ENCODE results near the gene PAK5.

Gene PAK5

GRCh38 chr20:9800421-9800820, 38.5 kb downstream of the PAK5 start:
- no peak overlapping the region for H3K9ac ChIP-seq (ENCODE audit: low read length)
- H2AFZ ChIP-seq (ENCODE audit: low read depth, low read length, severe bottlenecking), result no peak overlapping the region
- no peak overlapping the region for H3K4me2 ChIP-seq (ENCODE audit: low read depth, low read length, poor library complexity, severe bottlenecking)
- H3K9me3 ChIP-seq (ENCODE audit: insufficient read depth, low read length), result no peaks in the 10 kb centered on the region
- no peaks in the 10 kb centered on the region for H3K9me2 ChIP-seq (replicated peaks; ENCODE audit: insufficient read depth, low read length)
- H3K27me3 ChIP-seq (ENCODE audit: low read length), result no peaks in the 10 kb centered on the region
- H3K27ac ChIP-seq (ENCODE audit: low read depth, low read length), result no peak overlapping the region
- H3F3A ChIP-seq (ENCODE audit: insufficient read depth), result no peaks in the 10 kb centered on the region
- H3K79me2 ChIP-seq (ENCODE audit: insufficient read depth, low read length), result no peaks in the 10 kb centered on the region
- TF ChIP-seq, protein P1, sequence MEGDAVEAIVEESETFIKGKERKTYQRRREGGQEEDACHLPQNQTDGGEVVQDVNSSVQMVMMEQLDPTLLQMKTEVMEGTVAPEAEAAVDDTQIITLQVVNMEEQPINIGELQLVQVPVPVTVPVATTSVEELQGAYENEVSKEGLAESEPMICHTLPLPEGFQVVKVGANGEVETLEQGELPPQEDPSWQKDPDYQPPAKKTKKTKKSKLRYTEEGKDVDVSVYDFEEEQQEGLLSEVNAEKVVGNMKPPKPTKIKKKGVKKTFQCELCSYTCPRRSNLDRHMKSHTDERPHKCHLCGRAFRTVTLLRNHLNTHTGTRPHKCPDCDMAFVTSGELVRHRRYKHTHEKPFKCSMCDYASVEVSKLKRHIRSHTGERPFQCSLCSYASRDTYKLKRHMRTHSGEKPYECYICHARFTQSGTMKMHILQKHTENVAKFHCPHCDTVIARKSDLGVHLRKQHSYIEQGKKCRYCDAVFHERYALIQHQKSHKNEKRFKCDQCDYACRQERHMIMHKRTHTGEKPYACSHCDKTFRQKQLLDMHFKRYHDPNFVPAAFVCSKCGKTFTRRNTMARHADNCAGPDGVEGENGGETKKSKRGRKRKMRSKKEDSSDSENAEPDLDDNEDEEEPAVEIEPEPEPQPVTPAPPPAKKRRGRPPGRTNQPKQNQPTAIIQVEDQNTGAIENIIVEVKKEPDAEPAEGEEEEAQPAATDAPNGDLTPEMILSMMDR (IDR thresholded peaks at IDR 0.05; ENCODE audit: insufficient read depth, low read length, poor library complexity, severe bottlenecking), result no peak
- no peak for TF ChIP-seq EZH2phosphoT487 (conservative IDR thresholded peaks at IDR 0.05; ENCODE audit: low read length)
- no peaks in the 10 kb centered on the region for H3K36me3 ChIP-seq (ENCODE audit: low read length)
- no peak overlapping the region for H3K4me3 ChIP-seq (ENCODE audit: insufficient read depth, low read length, poor library complexity, severe bottlenecking)
- no peaks in the 10 kb centered on the region for H4K20me1 ChIP-seq (ENCODE audit: low read depth, low read length)

DNA sequence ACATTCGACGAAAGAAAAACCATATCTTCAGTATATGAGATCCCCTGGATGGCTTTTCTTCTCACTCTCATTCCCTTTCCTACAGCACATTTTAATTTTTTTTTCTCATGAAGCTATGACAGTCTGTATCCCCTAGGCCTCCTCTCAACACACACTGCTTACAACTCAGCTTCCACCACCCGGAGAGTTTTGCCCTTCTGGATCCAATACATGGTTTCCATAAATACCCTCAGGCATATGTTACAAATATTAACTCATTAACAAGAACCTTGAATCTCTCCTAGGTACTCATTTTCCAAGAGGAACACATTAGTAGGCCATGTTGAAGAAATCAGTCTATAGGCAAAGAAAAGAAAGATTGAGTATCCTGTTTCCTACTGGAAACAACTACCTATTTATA, 44.0 kb downstream of the PAK5 start:
- Histone ChIP-seq H3K79me2 (ENCODE audit: insufficient read depth, low read length) (no peaks in the 10 kb centered on the region), H4K20me1 (ENCODE audit: low read depth, low read length) (no peaks in the 10 kb centered on the region), H3K36me3 (ENCODE audit: low read length) (no peaks in the 10 kb centered on the region), H2AFZ (ENCODE audit: low read depth, low read length, severe bottlenecking) (no peak overlapping the region), H3K27me3 (ENCODE audit: low read length) (no peaks in the 10 kb centered on the region), H3K4me3 (ENCODE audit: insufficient read depth, low read length, poor library complexity, severe bottlenecking) (no peak overlapping the region), H3K4me2 (ENCODE audit: low read depth, low read length, poor library complexity, severe bottlenecking) (no peak overlapping the region), H3K9me3 (ENCODE audit: insufficient read depth, low read length) (no peaks in the 10 kb centered on the region), H3F3A (ENCODE audit: insufficient read depth) (no peaks in the 10 kb centered on the region), H3K9me2 (replicated peaks; ENCODE audit: insufficient read depth, low read length) (no peaks in the 10 kb centered on the region), H3K9ac (ENCODE audit: low read length) (no peak overlapping the region), H3K27ac (ENCODE audit: low read depth, low read length) (no peak overlapping the region)
- TF ChIP-seq, protein P1 (IDR thresholded peaks at IDR 0.05; ENCODE audit: insufficient read depth, low read length, poor library complexity, severe bottlenecking), result no peak
- TF ChIP-seq EZH2phosphoT487 (conservative IDR thresholded peaks at IDR 0.05; ENCODE audit: low read length), result no peak

- no peaks in the 10 kb centered on the region for H4K20me1 ChIP-seq (ENCODE audit: low read depth, low read length)
- no peaks in the 10 kb centered on the region for H3K9me2 ChIP-seq (replicated peaks; ENCODE audit: insufficient read depth, low read length)
- no peaks in the 10 kb centered on the region for H3K9me3 ChIP-seq (ENCODE audit: insufficient read depth, low read length)
- H3K27me3 ChIP-seq (ENCODE audit: low read length), result no peaks in the 10 kb centered on the region
- H2AFZ ChIP-seq (ENCODE audit: low read depth, low read length, severe bottlenecking), result no peak overlapping the region
- H3K9ac ChIP-seq (ENCODE audit: low read length), result no peak overlapping the region
- no peak overlapping the region for H3K27ac ChIP-seq (ENCODE audit: low read depth, low read length)
- H3K4me2 ChIP-seq (ENCODE audit: low read depth, low read length, poor library complexity, severe bottlenecking), result no peak overlapping the region
- H3K4me3 ChIP-seq (ENCODE audit: insufficient read depth, low read length, poor library complexity, severe bottlenecking), result no peak overlapping the region
- H3K79me2 ChIP-seq (ENCODE audit: insufficient read depth, low read length), result no peaks in the 10 kb centered on the region
- TF ChIP-seq, protein P1 (IDR thresholded peaks at IDR 0.05; ENCODE audit: insufficient read depth, low read length, poor library complexity, severe bottlenecking), result no peak
- TF ChIP-seq EZH2phosphoT487 (conservative IDR thresholded peaks at IDR 0.05; ENCODE audit: low read length), result no peak
- no peaks in the 10 kb centered on the region for H3K36me3 ChIP-seq (ENCODE audit: low read length)
- no peaks in the 10 kb centered on the region for H3F3A ChIP-seq (ENCODE audit: insufficient read depth)
These were observed 46.2 kb downstream of the PAK5 start for GRCh38 chr20:9792674-9793073.

Measured in SU-DHL-6 (cell line).